SK-N-SH (cell line): ENCODE data around the gene FUT4.

Experiments
- CHD2 ChIP-seq: fragments of 150-350 bp; IDR thresholded peaks from 2 replicates; pipeline ENCODE4 v1.6.1; 2018; ENCODE audit warnings: low read length; ENCODE audit not compliant: partially characterized antibody
- CTCF ChIP-seq: fragments of 200-600 bp; sonication (generic); IDR thresholded peaks from 2 replicates; pipeline ENCODE4 v1.6.1; 2017; ENCODE audit warnings: antibody characterized with exemption, mild to moderate bottlenecking, moderate library complexity
- EP300 ChIP-seq, 2 experiments: IDR thresholded peaks; 2 replicates each; pipeline versions ENCODE4 v1.4.0 to v1.6.1; 2012; ENCODE audit warnings: borderline replicate concordance in 1 of 2, low read depth in 1 of 2, low read length in 1 of 2
- FOXJ3 ChIP-seq: sonication (generic); formaldehyde crosslinking; IDR thresholded peaks from 2 replicates; pipeline ENCODE4 v1.5.1; 2020; ENCODE audit warnings: mild to moderate bottlenecking, missing genetic modification reagents
- GABPA ChIP-seq: IDR thresholded peaks from 2 replicates; pipeline ENCODE4 v1.4.0; 2012; ENCODE audit warnings: low read depth, mild to moderate bottlenecking
- MAX ChIP-seq: IDR thresholded peaks from 2 replicates; pipeline ENCODE4 v1.4.0; 2012; ENCODE audit warnings: low read depth
- MXI1 ChIP-seq: IDR thresholded peaks from 2 replicates; pipeline ENCODE4 v1.6.1; 2012; ENCODE audit warnings: mild to moderate bottlenecking, low read depth, low read length, improper control_type of control experiment
- POLR2AphosphoS5 ChIP-seq: IDR thresholded peaks from 2 replicates; pipeline ENCODE4 v1.6.1; 2012; ENCODE audit warnings: low read depth, low read length
- RAD21 ChIP-seq: IDR thresholded peaks from 2 replicates; pipeline ENCODE4 v1.6.1; 2012; ENCODE audit warnings: mild to moderate bottlenecking, low read length
- REST ChIP-seq: IDR thresholded peaks from 2 replicates; pipeline ENCODE4 v1.6.1; 2012; ENCODE audit warnings: mild to moderate bottlenecking, low read depth, low read length, moderate library complexity
- TEAD4 ChIP-seq: IDR thresholded peaks from 2 replicates; pipeline ENCODE4 v1.4.0; 2012; ENCODE audit warnings: mild to moderate bottlenecking, borderline replicate concordance; ENCODE audit not compliant: insufficient read depth

- TF ChIP-seq GABPA (no peak), TEAD4 (no peak), POLR2AphosphoS5 (no peak), EP300 (IDR thresholded peaks at IDR 0.05; ENCODE audit: borderline replicate concordance in 1 of 2, low read depth in 1 of 2, low read length in 1 of 2) (no peak), CTCF (no peak), REST (no peak), FOXJ3 (CRISPR knock-in tag) (no peak), MAX (no peak), CHD2 (no peak), MXI1 (no peak), RAD21 (no peak)
These were observed 49.3 kb downstream of the FUT4 start for GRCh38 chr11:94593030-94593429.
